Activated CD4-positive, alpha-beta T cell treated with anti-CD3 and anti-CD28 coated beads, Interleukin-2, amount 50 U/mL, for 16 hours (primary cell): ENCODE results near the gene GRM6.

Source experiments
- DNase-seq: peaks from one replicate; pipeline ENCODE4 v3.0.0-alpha.2; 2020

GRM6 gene

GRCh38 chr5:178994580-178995340 is at the start of gene GRM6:
GRM6 (minus strand) TSS chr5:178995320; CDS start chr5:178994944, 376 bp downstream.
- no peak for DNase-seq

DNA sequence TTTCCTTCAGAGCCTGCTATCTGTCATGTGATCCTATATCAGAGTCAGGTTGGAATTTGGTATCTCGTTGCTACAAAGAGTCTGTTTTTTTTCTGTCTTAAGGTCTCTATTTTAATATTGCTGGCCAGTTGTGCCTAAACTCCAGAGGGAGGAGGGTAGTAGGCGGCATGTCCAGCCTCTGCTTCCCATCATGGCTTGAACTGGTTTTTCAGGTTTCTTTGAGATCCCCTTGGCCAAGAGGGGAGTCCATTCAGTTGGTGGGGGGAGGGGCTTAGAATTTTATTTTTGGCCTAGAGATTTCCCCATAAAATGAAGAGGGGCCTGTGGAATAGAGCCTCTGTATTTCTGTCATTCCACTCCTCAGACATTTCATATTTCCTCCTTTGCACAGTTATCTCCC is 49.6 kb upstream of the GRM6 start:
- DNase-seq, result no peak

DNA sequence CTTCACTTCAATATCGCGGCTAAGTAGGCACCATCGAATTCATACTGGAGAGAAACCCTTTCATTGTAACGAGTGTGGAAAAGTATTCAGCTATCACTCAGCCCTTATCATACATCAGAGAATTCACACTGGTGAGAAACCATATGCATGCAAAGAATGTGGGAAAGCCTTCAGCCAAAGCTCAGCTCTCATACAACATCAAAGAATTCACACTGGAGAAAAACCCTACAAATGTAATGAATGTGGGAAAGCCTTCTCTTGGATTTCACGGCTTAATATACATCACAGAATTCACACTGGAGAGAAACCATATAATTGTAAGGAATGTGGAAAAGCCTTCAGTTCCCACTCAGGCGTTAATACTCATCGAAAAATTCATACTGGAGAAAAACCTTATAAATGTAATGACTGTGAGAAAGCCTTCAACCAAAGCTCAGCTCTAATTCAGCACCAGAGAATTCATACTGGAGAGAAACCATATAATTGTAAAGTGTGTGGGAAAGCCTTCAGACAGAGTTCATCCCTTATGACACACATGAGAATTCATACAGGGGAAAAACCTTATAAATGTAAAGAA is 38.0 kb upstream of the GRM6 start:
- DNase-seq, result no peak

DNA sequence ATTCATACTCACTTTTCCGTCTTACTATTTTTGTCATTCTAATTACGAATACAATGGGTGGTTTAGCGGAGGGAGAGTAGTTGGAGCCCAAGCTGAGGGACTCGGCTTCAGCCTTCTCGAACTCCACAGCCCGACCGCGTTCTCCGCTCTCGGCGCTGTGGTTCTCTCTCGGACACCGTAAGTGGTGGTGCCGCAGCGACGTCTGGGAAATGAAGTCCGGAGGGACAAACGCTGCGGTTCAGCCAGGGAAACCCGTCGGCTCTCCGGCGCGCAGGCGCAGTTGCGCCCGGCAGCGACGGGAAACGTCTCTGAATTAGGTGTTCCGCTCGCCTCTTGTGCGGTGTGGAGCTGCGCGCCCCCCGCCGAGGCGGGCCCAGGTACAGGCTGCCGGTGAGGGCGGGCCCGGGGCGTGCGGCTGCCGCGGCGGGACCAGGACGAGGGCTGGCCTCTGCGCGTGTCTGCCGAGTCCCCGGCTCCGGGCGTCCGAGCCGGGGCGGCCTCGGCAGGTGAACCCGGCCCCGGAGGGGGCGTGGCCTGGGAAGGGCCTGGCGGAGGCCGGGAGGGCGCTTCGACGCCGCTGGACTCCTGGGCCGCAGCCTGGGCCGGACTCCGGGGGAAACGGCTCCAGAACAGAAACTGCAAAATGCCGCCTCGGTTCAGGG is 28.5 kb upstream of the GRM6 start, which contains the start of gene ZNF879:
ZNF879 (plus strand) TSS at position 277 of the 662 bp plus-strand sequence. CDS start 1,201 bp downstream, outside the sequence.
- DNase-seq, result peak; percentile 91

GRCh38 chr5:179008667-179009066 is 13.5 kb upstream of the GRM6 start:
- no peak for DNase-seq

- DNase-seq, result no peak
Observed at GRCh38 chr5:179006564-179006963, 11.4 kb upstream of the GRM6 start.

- no peak for DNase-seq
Observed at GRCh38 chr5:178998441-178998840, 3.3 kb upstream of the GRM6 start.

GRCh38 chr5:178997191-178997590 is 2.1 kb upstream of the GRM6 start:
- DNase-seq, result no peak

GRCh38 chr5:178996156-178996555 is 1.0 kb upstream of the GRM6 start:
- DNase-seq, result no peak

DNA sequence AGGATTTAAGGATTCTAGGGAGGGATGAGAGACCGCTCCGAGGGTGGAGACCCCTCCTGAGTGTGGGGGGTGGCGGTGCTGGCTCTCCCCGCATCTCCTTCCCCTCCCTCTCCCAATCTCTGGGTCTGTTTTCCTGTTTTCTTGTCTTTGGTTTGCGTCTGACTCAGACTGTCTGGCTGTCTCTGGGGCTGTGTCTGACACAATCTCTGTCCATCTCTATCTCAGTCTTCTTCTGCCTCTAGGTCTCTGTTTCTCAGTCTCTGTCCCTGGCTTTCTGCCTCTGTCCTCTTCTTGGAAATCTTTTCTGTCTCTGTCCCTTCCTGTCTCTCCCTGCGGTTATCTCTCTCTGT is 196 bp upstream of the GRM6 start:
- DNase-seq, result no peak

GRCh38 chr5:178993955-178994579 is 1.1 kb downstream of the GRM6 start:
- no peak for DNase-seq

DNA sequence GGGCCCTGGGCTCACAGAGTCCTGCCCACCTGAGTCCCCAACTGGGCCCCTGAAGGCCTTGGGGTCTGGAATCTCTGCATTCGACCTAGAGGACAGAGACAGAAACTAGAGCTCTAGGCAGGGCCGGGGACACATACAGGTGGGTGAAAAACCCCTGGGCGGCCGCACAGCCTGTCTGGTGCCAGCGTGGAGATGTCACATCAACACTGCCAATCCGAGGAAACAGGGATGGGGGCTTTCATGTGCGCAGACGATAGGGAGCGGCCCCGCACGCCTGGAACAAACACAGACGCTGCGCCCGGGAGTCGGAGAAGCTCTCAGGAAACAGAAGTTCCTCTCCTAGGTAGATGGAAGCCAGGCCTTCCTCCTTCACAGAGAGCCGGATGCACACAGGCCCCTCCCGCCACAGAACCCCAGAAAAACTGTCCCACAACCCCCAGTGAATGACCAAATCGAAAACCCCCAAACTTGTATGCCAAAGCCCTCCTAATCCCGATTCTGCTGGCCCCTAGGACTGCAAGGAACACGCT is 1.8 kb downstream of the GRM6 start:
- no peak for DNase-seq

GRCh38 chr5:178992291-178992895 is 2.7 kb downstream of the GRM6 start:
- DNase-seq, result no peak

DNA sequence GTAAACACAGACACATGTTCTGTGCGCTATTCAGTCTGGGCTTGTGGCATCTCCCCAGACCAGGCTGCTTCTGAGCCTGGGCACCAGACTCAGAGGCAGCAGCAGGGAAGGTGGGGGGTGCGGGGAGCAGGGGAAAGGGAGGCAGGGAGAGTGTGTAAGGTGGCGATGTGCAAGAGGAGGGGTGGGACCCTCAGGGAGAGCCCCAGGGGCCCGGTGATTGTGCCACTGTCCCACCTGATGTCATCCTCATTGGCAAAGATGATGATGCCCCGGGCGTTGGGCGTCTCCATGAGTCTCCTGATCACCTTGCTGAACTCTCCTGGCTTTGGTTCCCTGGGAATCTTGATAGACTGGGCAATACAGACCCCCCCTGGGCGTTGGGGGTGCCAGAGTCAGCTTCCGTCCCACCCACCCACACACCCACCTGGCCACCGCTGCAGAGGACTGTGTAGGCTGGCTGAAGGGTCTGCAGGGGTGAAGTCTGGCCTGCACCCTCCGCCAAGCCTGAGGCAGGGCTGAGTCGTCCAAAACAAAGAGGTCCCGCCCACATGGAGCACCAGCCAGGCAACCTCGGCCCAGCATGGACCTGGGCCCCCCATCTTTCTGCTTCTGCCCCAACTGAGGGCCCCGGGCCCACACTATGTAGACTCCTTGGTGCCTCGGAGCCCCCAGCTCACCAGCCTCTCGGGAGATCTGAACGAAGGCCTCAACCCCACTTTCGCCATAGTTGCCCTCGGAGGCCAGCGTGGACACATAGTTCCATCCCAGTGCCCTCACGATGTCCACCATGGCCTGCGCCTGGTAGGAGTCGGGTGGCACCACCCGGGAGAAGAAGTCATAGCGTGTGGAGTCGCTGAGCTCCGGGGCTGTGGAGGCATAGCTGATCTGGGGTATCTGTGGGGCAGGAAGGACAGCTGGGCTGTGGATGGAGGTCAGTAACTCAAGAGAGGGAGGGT is 3.7 kb downstream of the GRM6 start:
- no peak for DNase-seq

GRCh38 chr5:178990491-178990890 is 4.6 kb downstream of the GRM6 start:
- DNase-seq, result no peak

- DNase-seq, result no peak
Observed at GRCh38 chr5:178989311-178989710, 5.8 kb downstream of the GRM6 start.

GRCh38 chr5:178988436-178989220 is 6.5 kb downstream of the GRM6 start:
- DNase-seq, result no peak

DNA sequence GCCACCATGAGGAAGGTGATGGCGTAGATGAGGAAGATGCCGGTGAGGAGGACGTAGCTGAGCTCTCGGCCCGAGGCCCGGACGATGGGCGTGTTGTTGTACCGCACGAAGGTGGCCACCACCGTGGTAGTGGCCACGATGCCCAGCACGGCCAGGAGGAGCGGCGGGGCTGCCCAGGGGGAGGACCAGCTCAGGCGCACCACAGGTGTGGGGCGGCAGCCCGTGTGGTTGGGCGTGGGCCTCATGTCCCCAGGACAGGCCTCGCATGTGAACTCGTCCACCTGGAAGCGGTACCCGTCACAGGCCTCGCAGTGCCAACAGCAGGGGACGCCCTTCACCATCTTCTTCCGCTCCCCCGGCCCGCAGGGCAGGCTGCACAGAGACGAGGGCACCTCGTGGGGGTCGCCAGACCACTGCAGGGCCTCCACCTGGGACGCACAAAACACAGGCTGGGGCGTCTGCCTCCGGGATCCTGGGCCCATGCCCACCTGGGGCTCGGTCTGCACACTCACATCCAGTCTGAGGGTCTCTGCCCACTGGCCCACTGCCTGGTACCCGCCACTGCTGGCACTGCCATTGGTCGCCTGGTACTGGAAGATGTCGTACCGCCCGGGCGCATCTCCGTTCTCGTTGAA is 8.7 kb downstream of the GRM6 start:
- no peak for DNase-seq

GRCh38 chr5:178984145-178985072 is 10.7 kb downstream of the GRM6 start:
- DNase-seq, result no peak
